Measurements from ENCODE around the gene HS3ST3B1. TPM values are rescaled to one million over a fixed set of nuclear protein-coding genes. Genes with fewer than 3 reads are reported as not detected.

HS3ST3B1 gene
- total RNA-seq, 1 experiment from 2014 or later = 22.3 TPM

DNA sequence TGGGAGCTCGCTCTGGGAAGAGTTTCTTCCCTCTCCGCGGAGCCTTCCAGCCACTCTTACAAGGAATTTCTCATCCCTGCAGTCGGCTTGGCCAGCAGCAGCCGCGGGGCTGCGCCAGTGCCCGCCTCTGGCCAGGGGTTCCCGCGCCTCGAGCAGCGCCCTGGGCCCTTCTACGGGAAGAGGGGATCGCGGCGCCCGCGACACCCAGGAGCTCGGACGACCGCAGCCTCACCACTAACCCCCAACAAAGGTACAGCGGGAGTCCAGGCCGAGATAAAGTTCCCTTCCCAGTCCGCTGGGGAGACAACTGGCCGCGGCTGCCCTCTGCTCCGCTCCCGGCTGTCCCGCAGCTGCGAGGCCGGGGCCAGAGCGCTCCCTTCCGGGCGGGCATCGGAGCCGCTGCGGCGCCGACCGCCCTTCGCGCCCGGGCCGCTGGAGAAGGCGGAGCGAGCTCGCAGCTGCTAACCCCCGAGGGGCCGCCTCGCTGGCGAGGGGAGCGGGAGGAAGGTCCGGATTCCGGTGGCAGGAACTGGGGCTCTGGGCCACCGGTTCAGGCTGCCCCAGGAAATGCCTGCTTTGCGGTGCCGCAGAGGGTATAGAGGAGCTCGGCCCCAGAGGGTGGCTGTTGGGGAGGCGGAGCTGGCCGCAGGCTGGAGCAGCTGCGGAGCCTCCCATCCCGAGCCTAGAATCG, 3.6 kb upstream of the HS3ST3B1 start (continued):
- TF ChIP-seq NR3C1 (CRISPR knock-in tag; conservative IDR thresholded peaks at IDR 0.05; ENCODE audit: low read depth) (no peak), ZNF317 (CRISPR knock-in tag; IDR thresholded peaks at IDR 0.05; ENCODE audit: borderline replicate concordance, low read depth) (no peak), ZBTB21 (CRISPR knock-in tag; IDR thresholded peaks at IDR 0.05; ENCODE audit: borderline replicate concordance) (peak; percentile 60; the same call in 1 of the 2 replicates), CBFB (CRISPR knock-in tag; IDR thresholded peaks at IDR 0.05; ENCODE audit: low read depth) (no peak), CREM (CRISPR knock-in tag; IDR thresholded peaks at IDR 0.05) (no peak), MXD4 (CRISPR knock-in tag; IDR thresholded peaks at IDR 0.05; ENCODE audit: borderline replicate concordance) (0 out of 2 replicates have a peak, but pooled peaks have one; percentile 63), NFATC4 (CRISPR knock-in tag; IDR thresholded peaks at IDR 0.05) (no peak), ZNF138 (CRISPR knock-in tag; conservative IDR thresholded peaks at IDR 0.05) (no peak), NFE2L1 (CRISPR knock-in tag; IDR thresholded peaks at IDR 0.05) (no peak), OVOL2 (CRISPR knock-in tag; IDR thresholded peaks at IDR 0.05; ENCODE audit: borderline replicate concordance) (no peak), CREB1 (CRISPR knock-in tag; IDR thresholded peaks at IDR 0.05) (no peak), TEAD4 (CRISPR knock-in tag; IDR thresholded peaks at IDR 0.05) (no peak), JAZF1 (CRISPR knock-in tag; IDR thresholded peaks at IDR 0.05) (no peak), IRF2 (CRISPR knock-in tag; IDR thresholded peaks at IDR 0.05; ENCODE audit: borderline replicate concordance, low read depth) (no peak), ZNF263 (CRISPR knock-in tag; IDR thresholded peaks at IDR 0.05; ENCODE audit: low read depth) (no peak), TEAD1 (CRISPR knock-in tag; IDR thresholded peaks at IDR 0.05) (no peak; the same call in 1 of the 2 replicates), SOX15 (CRISPR knock-in tag; IDR thresholded peaks at IDR 0.05) (no peak), ZNF396 (CRISPR knock-in tag; IDR thresholded peaks at IDR 0.05; ENCODE audit: borderline replicate concordance) (no peak), ATF1 (CRISPR knock-in tag; IDR thresholded peaks at IDR 0.05) (no peak), NR2C2 (CRISPR knock-in tag; IDR thresholded peaks at IDR 0.05) (no peak), EMX1 (CRISPR knock-in tag; IDR thresholded peaks at IDR 0.05) (no peak; the same call in 1 of the 2 replicates), MLX (CRISPR knock-in tag; IDR thresholded peaks at IDR 0.05) (no peak)
- TF ChIP-seq, protein P1, sequence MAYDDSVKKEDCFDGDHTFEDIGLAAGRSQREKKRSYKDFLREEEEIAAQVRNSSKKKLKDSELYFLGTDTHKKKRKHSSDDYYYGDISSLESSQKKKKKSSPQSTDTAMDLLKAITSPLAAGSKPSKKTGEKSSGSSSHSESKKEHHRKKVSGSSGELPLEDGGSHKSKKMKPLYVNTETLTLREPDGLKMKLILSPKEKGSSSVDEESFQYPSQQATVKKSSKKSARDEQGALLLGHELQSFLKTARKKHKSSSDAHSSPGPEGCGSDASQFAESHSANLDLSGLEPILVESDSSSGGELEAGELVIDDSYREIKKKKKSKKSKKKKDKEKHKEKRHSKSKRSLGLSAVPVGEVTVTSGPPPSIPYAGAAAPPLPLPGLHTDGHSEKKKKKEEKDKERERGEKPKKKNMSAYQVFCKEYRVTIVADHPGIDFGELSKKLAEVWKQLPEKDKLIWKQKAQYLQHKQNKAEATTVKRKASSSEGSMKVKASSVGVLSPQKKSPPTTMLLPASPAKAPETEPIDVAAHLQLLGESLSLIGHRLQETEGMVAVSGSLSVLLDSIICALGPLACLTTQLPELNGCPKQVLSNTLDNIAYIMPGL (CRISPR knock-in tag; IDR thresholded peaks at IDR 0.05) = peak; percentile 98
- TF ChIP-seq, protein P2, sequence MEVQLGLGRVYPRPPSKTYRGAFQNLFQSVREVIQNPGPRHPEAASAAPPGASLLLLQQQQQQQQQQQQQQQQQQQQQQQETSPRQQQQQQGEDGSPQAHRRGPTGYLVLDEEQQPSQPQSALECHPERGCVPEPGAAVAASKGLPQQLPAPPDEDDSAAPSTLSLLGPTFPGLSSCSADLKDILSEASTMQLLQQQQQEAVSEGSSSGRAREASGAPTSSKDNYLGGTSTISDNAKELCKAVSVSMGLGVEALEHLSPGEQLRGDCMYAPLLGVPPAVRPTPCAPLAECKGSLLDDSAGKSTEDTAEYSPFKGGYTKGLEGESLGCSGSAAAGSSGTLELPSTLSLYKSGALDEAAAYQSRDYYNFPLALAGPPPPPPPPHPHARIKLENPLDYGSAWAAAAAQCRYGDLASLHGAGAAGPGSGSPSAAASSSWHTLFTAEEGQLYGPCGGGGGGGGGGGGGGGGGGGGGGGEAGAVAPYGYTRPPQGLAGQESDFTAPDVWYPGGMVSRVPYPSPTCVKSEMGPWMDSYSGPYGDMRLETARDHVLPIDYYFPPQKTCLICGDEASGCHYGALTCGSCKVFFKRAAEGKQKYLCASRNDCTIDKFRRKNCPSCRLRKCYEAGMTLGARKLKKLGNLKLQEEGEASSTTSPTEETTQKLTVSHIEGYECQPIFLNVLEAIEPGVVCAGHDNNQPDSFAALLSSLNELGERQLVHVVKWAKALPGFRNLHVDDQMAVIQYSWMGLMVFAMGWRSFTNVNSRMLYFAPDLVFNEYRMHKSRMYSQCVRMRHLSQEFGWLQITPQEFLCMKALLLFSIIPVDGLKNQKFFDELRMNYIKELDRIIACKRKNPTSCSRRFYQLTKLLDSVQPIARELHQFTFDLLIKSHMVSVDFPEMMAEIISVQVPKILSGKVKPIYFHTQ (CRISPR knock-in tag; IDR thresholded peaks at IDR 0.05) = no peak
- TF ChIP-seq, protein P3, sequence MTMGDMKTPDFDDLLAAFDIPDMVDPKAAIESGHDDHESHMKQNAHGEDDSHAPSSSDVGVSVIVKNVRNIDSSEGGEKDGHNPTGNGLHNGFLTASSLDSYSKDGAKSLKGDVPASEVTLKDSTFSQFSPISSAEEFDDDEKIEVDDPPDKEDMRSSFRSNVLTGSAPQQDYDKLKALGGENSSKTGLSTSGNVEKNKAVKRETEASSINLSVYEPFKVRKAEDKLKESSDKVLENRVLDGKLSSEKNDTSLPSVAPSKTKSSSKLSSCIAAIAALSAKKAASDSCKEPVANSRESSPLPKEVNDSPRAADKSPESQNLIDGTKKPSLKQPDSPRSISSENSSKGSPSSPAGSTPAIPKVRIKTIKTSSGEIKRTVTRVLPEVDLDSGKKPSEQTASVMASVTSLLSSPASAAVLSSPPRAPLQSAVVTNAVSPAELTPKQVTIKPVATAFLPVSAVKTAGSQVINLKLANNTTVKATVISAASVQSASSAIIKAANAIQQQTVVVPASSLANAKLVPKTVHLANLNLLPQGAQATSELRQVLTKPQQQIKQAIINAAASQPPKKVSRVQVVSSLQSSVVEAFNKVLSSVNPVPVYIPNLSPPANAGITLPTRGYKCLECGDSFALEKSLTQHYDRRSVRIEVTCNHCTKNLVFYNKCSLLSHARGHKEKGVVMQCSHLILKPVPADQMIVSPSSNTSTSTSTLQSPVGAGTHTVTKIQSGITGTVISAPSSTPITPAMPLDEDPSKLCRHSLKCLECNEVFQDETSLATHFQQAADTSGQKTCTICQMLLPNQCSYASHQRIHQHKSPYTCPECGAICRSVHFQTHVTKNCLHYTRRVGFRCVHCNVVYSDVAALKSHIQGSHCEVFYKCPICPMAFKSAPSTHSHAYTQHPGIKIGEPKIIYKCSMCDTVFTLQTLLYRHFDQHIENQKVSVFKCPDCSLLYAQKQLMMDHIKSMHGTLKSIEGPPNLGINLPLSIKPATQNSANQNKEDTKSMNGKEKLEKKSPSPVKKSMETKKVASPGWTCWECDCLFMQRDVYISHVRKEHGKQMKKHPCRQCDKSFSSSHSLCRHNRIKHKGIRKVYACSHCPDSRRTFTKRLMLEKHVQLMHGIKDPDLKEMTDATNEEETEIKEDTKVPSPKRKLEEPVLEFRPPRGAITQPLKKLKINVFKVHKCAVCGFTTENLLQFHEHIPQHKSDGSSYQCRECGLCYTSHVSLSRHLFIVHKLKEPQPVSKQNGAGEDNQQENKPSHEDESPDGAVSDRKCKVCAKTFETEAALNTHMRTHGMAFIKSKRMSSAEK (CRISPR knock-in tag; IDR thresholded peaks at IDR 0.05; ENCODE audit: borderline replicate concordance) = no peak
- TF ChIP-seq, protein P4, sequence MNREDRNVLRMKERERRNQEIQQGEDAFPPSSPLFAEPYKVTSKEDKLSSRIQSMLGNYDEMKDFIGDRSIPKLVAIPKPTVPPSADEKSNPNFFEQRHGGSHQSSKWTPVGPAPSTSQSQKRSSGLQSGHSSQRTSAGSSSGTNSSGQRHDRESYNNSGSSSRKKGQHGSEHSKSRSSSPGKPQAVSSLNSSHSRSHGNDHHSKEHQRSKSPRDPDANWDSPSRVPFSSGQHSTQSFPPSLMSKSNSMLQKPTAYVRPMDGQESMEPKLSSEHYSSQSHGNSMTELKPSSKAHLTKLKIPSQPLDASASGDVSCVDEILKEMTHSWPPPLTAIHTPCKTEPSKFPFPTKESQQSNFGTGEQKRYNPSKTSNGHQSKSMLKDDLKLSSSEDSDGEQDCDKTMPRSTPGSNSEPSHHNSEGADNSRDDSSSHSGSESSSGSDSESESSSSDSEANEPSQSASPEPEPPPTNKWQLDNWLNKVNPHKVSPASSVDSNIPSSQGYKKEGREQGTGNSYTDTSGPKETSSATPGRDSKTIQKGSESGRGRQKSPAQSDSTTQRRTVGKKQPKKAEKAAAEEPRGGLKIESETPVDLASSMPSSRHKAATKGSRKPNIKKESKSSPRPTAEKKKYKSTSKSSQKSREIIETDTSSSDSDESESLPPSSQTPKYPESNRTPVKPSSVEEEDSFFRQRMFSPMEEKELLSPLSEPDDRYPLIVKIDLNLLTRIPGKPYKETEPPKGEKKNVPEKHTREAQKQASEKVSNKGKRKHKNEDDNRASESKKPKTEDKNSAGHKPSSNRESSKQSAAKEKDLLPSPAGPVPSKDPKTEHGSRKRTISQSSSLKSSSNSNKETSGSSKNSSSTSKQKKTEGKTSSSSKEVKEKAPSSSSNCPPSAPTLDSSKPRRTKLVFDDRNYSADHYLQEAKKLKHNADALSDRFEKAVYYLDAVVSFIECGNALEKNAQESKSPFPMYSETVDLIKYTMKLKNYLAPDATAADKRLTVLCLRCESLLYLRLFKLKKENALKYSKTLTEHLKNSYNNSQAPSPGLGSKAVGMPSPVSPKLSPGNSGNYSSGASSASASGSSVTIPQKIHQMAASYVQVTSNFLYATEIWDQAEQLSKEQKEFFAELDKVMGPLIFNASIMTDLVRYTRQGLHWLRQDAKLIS (CRISPR knock-in tag; IDR thresholded peaks at IDR 0.05; ENCODE audit: borderline replicate concordance) = no peak

All from WTC11 (cell line).